Measurements from ENCODE around the gene ITGB7.
"Not testable (repeated sequence)": the region's sequence is repeated elsewhere in the genome, so short reads cannot be mapped to it uniquely, and the experiment has no call there.

GRCh38 chr12:53163008-53163407 is 44.0 kb downstream of the ITGB7 start:
- not testable (repeated sequence) for TF ChIP-seq CTCF, POLR2A (IDR thresholded peaks at IDR 0.05)

Measured in lower leg skin (tissue), 3 donors.